Erythroblast (primary cell): Measurements from ENCODE around the gene CARNS1.

ENCODE experiments used
- GATA1 ChIP-seq: IDR thresholded peaks from 2 replicates; pipeline ENCODE4 v1.6.1; 2011; ENCODE audit warnings: low read depth, mild to moderate bottlenecking, control low read depth, low read length, moderate library complexity
- POLR2A ChIP-seq: IDR thresholded peaks from 2 replicates; pipeline ENCODE4 v1.6.1; 2011; ENCODE audit warnings: mild to moderate bottlenecking, low read length

GRCh38 chr11:67442504-67443404 is 27.3 kb downstream of the CARNS1 start:
- TF ChIP-seq POLR2A (no peak), GATA1 (no peak)
